ENCODE data around the gene MLYCD. TPM values are rescaled to one million over a fixed set of nuclear protein-coding genes. Genes with fewer than 3 reads are reported as not detected.

Gene MLYCD
- total RNA-seq, 2 experiments from 2014 or later = 3.3 to 3.8 TPM

DNA sequence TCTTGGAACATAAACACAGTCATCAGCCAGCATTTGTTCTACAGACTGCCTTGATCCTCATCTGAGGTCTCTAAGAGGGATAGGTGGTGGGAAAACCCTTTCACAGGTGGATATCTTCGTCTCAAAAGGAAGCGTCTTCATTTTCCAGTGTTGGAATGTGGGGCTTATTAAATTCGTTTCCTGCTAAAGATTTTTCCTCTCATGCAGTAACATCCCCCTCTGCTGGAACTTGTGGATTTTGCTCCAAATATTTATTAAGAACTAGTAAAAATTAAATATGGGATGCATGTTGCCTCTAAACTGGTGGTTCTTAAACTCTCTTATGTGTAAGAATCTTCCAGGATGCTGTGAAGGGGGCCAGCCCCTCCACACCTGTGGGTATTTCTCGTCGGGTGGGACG, 20.1 kb upstream of the MLYCD start:
- POLR2A ChIA-PET = no interaction called here
- Mint-ChIP-seq H3K27me3 (peaks cover 15% of the 10 kb centered on the region), H3K4me1 (no peaks in the 10 kb centered on the region), H3K9me3 (ENCODE audit: low read depth) (no peaks in the 10 kb centered on the region), H3K4me3 (no peak overlapping the region), H3K36me3 (ENCODE audit: low read depth) (no peaks in the 10 kb centered on the region), H3K27ac (no peak overlapping the region)
- intact Hi-C loops (cut with DNase I, micrococcal nuclease) = no loop called here
- DNase-seq = no peak
- ATAC-seq = no peak
- CTCF ChIA-PET = no interaction called here

GRCh38 chr16:83882163-83882885, 16.6 kb upstream of the MLYCD start:
- Mint-ChIP-seq H3K4me3 (no peak overlapping the region), H3K4me1 (no peaks in the 10 kb centered on the region), H3K9me3 (ENCODE audit: low read depth) (no peaks in the 10 kb centered on the region), H3K27me3 (peaks cover 8% of the 10 kb centered on the region), H3K36me3 (ENCODE audit: low read depth) (no peaks in the 10 kb centered on the region), H3K27ac (no peak overlapping the region)
- intact Hi-C loops (cut with DNase I, micrococcal nuclease) = no loop called here
- DNase-seq = no peak
- ChIA-PET CTCF (interaction anchor here (0.6 to 2.1 kb wide), 2 partner anchors 7 to 628 kb away, joined by 3 to 6 read pairs; no protein-coding TSS in a partner anchor), POLR2A (no interaction called here)
- ATAC-seq = no peak

- ATAC-seq = no peak
- no peaks in the 10 kb centered on the region for H3K4me1 Mint-ChIP-seq
- DNase-seq = no peak
- ChIA-PET POLR2A (no interaction called here), CTCF (interaction anchor here (1.6 kb wide), 1 partner anchor 14 kb away, joined by 3 read pairs; no protein-coding TSS in a partner anchor)
- no peaks in the 10 kb centered on the region for H3K9me3 Mint-ChIP-seq (ENCODE audit: low read depth)
- H3K36me3 Mint-ChIP-seq (ENCODE audit: low read depth) = no peaks in the 10 kb centered on the region
- no peak overlapping the region for H3K27ac Mint-ChIP-seq
- H3K27me3 Mint-ChIP-seq = peaks cover 6% of the 10 kb centered on the region
- intact Hi-C loops (cut with DNase I, micrococcal nuclease) = no loop called here
- no peak overlapping the region for H3K4me3 Mint-ChIP-seq
These were observed 12.5 kb upstream of the MLYCD start for GRCh38 chr16:83886199-83886971.

- ATAC-seq = no peak
- H3K27ac Mint-ChIP-seq = no peak overlapping the region
- H3K36me3 Mint-ChIP-seq (ENCODE audit: low read depth) = peaks cover 2% of the 10 kb centered on the region
- no peak for DNase-seq
- no peak overlapping the region for H3K4me3 Mint-ChIP-seq
- H3K4me1 Mint-ChIP-seq = no peaks in the 10 kb centered on the region
- CTCF ChIA-PET = interaction anchor here (0.7 to 1.6 kb wide), 2 partner anchors 10 to 14 kb away, joined by 3 read pairs; no protein-coding TSS in a partner anchor
- H3K27me3 Mint-ChIP-seq = peaks cover 6% of the 10 kb centered on the region
- intact Hi-C loops (cut with DNase I, micrococcal nuclease) = no loop called here
- POLR2A ChIA-PET = no interaction called here
- H3K9me3 Mint-ChIP-seq (ENCODE audit: low read depth) = peaks cover 3% of the 10 kb centered on the region
These were observed 11.8 kb upstream of the MLYCD start for GRCh38 chr16:83887080-83887479.

DNA sequence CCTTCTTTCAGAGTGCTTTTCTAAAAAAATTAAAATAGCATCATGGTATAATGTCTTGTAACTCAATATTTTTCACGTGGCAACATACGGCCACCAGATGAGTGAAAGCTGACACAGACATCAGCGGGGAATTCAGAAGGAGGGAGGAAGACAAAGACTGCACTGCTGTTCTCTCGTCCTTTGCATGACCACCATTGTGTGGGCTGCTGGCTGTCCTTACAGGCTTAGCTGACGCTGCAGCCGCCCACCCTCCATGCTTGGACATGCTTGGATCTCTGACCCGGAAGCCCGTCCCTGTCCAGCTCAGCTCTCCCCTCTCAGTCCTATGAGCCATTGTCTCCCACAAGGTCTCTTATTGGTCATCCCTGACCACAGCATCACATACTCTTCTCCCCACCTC, 11.4 kb upstream of the MLYCD start:
- peaks cover 6% of the 10 kb centered on the region for H3K27me3 Mint-ChIP-seq
- ChIA-PET POLR2A (no interaction called here), CTCF (interaction anchor here (0.7 to 1.6 kb wide), 2 partner anchors 10 to 13 kb away, joined by 3 read pairs; no protein-coding TSS in a partner anchor)
- H3K27ac Mint-ChIP-seq = no peak overlapping the region
- no peak overlapping the region for H3K4me3 Mint-ChIP-seq
- H3K36me3 Mint-ChIP-seq (ENCODE audit: low read depth) = peaks cover 2% of the 10 kb centered on the region
- no peaks in the 10 kb centered on the region for H3K4me1 Mint-ChIP-seq
- peaks cover 3% of the 10 kb centered on the region for H3K9me3 Mint-ChIP-seq (ENCODE audit: low read depth)
- no peak for ATAC-seq
- intact Hi-C loops (cut with DNase I, micrococcal nuclease) = no loop called here
- DNase-seq = no peak

- peaks cover 3% of the 10 kb centered on the region for H3K9me3 Mint-ChIP-seq (ENCODE audit: low read depth)
- no peak overlapping the region for H3K4me3 Mint-ChIP-seq
- H3K27ac Mint-ChIP-seq = no peak overlapping the region
- CTCF ChIA-PET = interaction anchor here (1.6 to 1.9 kb wide), 2 partner anchors 8 to 13 kb away, joined by 4 to 6 read pairs; no protein-coding TSS in a partner anchor
- peaks cover 6% of the 10 kb centered on the region for H3K27me3 Mint-ChIP-seq
- H3K36me3 Mint-ChIP-seq (ENCODE audit: low read depth) = peaks cover 2% of the 10 kb centered on the region
- intact Hi-C loops (cut with DNase I, micrococcal nuclease) = no loop called here
- H3K4me1 Mint-ChIP-seq = no peaks in the 10 kb centered on the region
- POLR2A ChIA-PET = no interaction called here
- DNase-seq (no peak), ATAC-seq (no peak)
These were observed 10.3 kb upstream of the MLYCD start for GRCh38 chr16:83888672-83889044.

GRCh38 chr16:83890359-83890758, 8.6 kb upstream of the MLYCD start:
- Mint-ChIP-seq H3K9me3 (ENCODE audit: low read depth) (peaks cover 3% of the 10 kb centered on the region), H3K27me3 (peaks cover 9% of the 10 kb centered on the region), H3K36me3 (ENCODE audit: low read depth) (peaks cover 2% of the 10 kb centered on the region), H3K27ac (no peak overlapping the region), H3K4me3 (no peak overlapping the region), H3K4me1 (no peaks in the 10 kb centered on the region)
- CTCF ChIA-PET = interaction anchor here (1.9 kb wide), 1 partner anchor 9 kb away, joined by 6 read pairs; no protein-coding TSS in a partner anchor
- POLR2A ChIA-PET = no interaction called here
- no peak for ATAC-seq
- no peak for DNase-seq
- intact Hi-C loops (cut with DNase I, micrococcal nuclease) = no loop called here

GRCh38 chr16:83891742-83892141, 7.2 kb upstream of the MLYCD start:
- intact Hi-C loops (cut with DNase I, micrococcal nuclease) = no loop called here
- ATAC-seq = no peak
- H3K4me3 Mint-ChIP-seq = no peak overlapping the region
- H3K27ac Mint-ChIP-seq = no peak overlapping the region
- CTCF ChIA-PET = interaction anchor here (0.9 kb wide), 1 partner anchor 54 kb away, joined by 3 read pairs; no protein-coding TSS in a partner anchor
- H3K4me1 Mint-ChIP-seq = no peaks in the 10 kb centered on the region
- H3K27me3 Mint-ChIP-seq = peaks cover 9% of the 10 kb centered on the region
- peaks cover 2% of the 10 kb centered on the region for H3K36me3 Mint-ChIP-seq (ENCODE audit: low read depth)
- H3K9me3 Mint-ChIP-seq (ENCODE audit: low read depth) = peaks cover 3% of the 10 kb centered on the region
- POLR2A ChIA-PET = no interaction called here
- DNase-seq = no peak

GRCh38 chr16:83895243-83895642, 3.7 kb upstream of the MLYCD start:
- DNase-seq (no peak), ATAC-seq (no peak)
- Mint-ChIP-seq H3K4me1 (peaks cover 12% of the 10 kb centered on the region), H3K9me3 (ENCODE audit: low read depth) (peaks cover 3% of the 10 kb centered on the region), H3K4me3 (no peak overlapping the region), H3K36me3 (ENCODE audit: low read depth) (peaks cover 2% of the 10 kb centered on the region), H3K27me3 (peaks cover 7% of the 10 kb centered on the region), H3K27ac (no peak overlapping the region)
- intact Hi-C loops (cut with DNase I, micrococcal nuclease) = loop anchor here in 1 of 2 experiments (5.0 kb wide), 2 partner anchors 68 to 88 kb away; partner anchors contain the start of gene HSBP1
- ChIA-PET CTCF (no interaction called here), POLR2A (no interaction called here)

- H3K9me3 Mint-ChIP-seq (ENCODE audit: low read depth) = peaks cover 3% of the 10 kb centered on the region
- DNase-seq (no peak), ATAC-seq (no peak)
- no peak overlapping the region for H3K4me3 Mint-ChIP-seq
- CTCF ChIA-PET = no interaction called here
- H3K4me1 Mint-ChIP-seq = peaks cover 17% of the 10 kb centered on the region
- H3K36me3 Mint-ChIP-seq (ENCODE audit: low read depth) = peaks cover 2% of the 10 kb centered on the region
- H3K27me3 Mint-ChIP-seq = peaks cover 4% of the 10 kb centered on the region
- H3K27ac Mint-ChIP-seq = no peak overlapping the region
- intact Hi-C loops (cut with DNase I, micrococcal nuclease) = loop anchor here in 1 of 2 experiments (5.0 kb wide), 2 partner anchors 69 to 89 kb away; partner anchors contain the start of gene HSBP1
- POLR2A ChIA-PET = no interaction called here
These were observed 3.0 kb upstream of the MLYCD start for GRCh38 chr16:83895942-83896341.

GRCh38 chr16:83899272-83899897, 470 bp downstream of the MLYCD start:
- Mint-ChIP-seq H3K4me1 (peaks cover 31% of the 10 kb centered on the region), H3K27me3 (no peaks in the 10 kb centered on the region), H3K4me3 (peak overlapping the region; percentile 96), H3K9me3 (ENCODE audit: low read depth) (no peaks in the 10 kb centered on the region), H3K36me3 (ENCODE audit: low read depth) (no peaks in the 10 kb centered on the region), H3K27ac (peak overlapping the region; percentile 83)
- POLR2A ChIA-PET = interaction anchor here (1.0 kb wide), 1 partner anchor 15 kb away, joined by 3 read pairs; no protein-coding TSS in a partner anchor
- intact Hi-C loops (cut with DNase I, micrococcal nuclease) = loop anchor here (1.0 to 5.0 kb wide), 8 partner anchors 54 to 288 kb away; partner anchors contain the start of genes HSBP1 (in 2 of the 2), DNAAF1 (in 1 of the 2), HSDL1 (in 1 of the 2) and MBTPS1 (in 1 of the 2)
- peak; percentile 59 for ATAC-seq
- peak; percentile 61 for DNase-seq
- CTCF ChIA-PET = interaction anchor here (1.0 to 2.3 kb wide), 3 partner anchors 12 to 75 kb away, joined by 3 to 10 read pairs (median 4); no protein-coding TSS in a partner anchor
